ENCODE results near the gene EIF4B.
"Not testable (repeated sequence)": the region's sequence is repeated elsewhere in the genome, so short reads cannot be mapped to it uniquely, and the experiment has no call there.

The EIF4B gene

DNA sequence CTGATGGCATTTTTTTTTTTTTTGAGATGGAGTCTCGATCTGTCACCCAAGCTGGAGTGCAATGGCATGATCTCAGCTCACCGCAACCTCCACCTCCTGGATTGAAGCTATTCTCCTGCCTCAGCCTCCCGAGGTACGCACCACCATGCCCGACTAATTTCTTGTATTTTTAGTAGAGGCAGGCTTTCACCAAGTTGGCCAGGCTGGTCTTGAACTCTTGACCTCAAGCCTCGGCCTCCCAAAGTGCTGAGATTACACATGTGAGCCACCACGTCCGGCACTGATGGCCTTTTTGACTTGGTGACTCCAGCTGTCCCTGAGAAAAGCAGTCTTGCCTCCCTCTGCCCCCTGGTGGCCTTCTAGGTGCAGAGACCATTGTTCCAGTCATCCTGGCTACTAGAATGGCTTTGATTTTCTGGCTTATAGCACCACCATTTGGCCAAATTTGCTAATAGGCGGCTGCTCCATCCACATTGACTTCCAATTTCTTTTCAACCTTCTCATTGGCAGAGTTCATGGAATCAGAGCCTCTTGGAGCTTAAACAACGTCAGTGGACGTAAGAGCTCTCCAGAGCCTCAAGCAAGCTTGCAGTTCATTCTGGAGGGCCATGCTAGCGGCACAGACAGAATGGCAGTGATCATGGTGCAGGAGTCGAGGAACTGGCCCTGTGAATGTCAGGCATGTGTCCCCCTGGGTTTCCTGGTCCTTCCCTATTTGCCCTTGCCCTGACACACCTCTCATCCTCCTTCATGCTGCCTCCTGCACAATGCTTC is 25.4 kb upstream of the EIF4B start:
- DNase-seq (ENCODE audit: low spot score in 2 of 2) (peak; percentile 68 to 78), ATAC-seq (ENCODE audit: low read depth) (peak; percentile 96)
- Mint-ChIP-seq H3K9me3 (no peaks in the 10 kb centered on the region), H3K27me3 (peaks cover 35% of the 10 kb centered on the region), H3K27ac (no peak overlapping the region), H3K4me3 (no peak overlapping the region), H3K36me3 (no peaks in the 10 kb centered on the region), H3K4me1 (no peaks in the 10 kb centered on the region)

DNA sequence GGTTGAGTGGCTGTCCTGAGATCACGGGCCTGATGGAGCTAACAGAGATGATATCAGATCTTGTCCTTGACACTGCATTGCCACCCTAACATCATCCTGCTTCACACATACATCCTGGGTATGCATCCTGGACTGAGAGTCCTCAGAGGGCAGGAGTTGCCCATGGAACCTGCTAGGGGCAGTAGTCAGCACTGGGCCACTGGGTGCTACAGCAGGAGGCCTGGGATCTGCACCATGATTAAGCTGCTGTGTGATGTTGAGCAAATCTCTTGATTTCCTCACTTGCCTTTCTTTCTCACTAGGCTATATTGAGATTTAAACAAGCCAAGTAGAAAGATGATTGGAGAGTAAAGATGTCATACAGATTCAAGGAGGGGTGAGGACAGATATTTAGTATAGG is 22.1 kb upstream of the EIF4B start:
- H3K36me3 Mint-ChIP-seq: no peaks in the 10 kb centered on the region
- ATAC-seq (ENCODE audit: low read depth) (no peak), DNase-seq (ENCODE audit: low spot score in 2 of 2) (no peak)
- H3K27me3 Mint-ChIP-seq: peaks cover 19% of the 10 kb centered on the region
- no peak overlapping the region for H3K4me3 Mint-ChIP-seq
- H3K27ac Mint-ChIP-seq: no peak overlapping the region
- H3K9me3 Mint-ChIP-seq: no peaks in the 10 kb centered on the region
- no peaks in the 10 kb centered on the region for H3K4me1 Mint-ChIP-seq

DNA sequence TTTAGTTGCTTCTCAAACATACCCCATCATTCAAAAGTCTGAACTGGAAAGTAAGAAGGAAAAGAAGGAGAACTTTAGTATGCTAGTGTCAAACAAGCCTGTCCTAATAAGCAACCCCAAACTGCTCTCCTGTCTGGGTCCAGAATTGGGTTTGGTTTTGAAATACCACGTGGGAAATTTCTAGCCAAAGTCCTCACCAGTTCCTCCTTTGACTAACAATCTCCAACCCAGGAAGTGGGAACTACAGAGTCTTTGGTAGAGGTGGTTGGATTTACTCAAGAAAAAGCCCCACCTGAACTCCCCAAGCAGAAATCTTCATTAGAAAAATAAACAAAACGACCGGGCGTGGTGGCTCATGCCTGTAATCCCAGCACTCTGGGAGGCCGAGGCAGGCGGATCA is 17.4 kb upstream of the EIF4B start:
- no peak overlapping the region for H3K4me3 Mint-ChIP-seq
- H3K36me3 Mint-ChIP-seq: no peaks in the 10 kb centered on the region
- ATAC-seq (ENCODE audit: low read depth) (no peak), DNase-seq (ENCODE audit: low spot score in 2 of 2) (no peak)
- no peak overlapping the region for H3K27ac Mint-ChIP-seq
- peaks cover 8% of the 10 kb centered on the region for H3K27me3 Mint-ChIP-seq
- H3K4me1 Mint-ChIP-seq: no peaks in the 10 kb centered on the region
- H3K9me3 Mint-ChIP-seq: no peaks in the 10 kb centered on the region

DNA sequence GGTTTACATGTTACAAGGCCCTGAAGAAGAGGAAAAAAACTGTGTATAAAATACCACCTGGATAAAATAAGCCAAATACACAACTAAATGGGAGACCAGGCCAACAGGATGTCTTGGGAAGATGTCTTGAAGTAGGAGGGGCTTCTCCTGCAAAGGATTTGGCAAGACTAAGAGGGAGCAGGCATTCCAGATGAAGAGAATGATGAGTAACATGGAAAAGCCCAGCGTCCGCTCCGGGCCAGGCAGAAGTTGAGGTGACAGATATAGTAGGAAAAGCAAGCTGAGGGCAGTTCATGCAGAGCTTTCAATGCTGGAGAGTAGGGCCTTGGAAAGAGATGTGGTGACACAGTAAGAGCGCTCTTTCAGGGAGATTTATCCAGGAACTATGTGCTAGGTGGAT is 16.1 kb upstream of the EIF4B start:
- H3K4me3 Mint-ChIP-seq: no peak overlapping the region
- no peak overlapping the region for H3K27ac Mint-ChIP-seq
- no peaks in the 10 kb centered on the region for H3K36me3 Mint-ChIP-seq
- H3K9me3 Mint-ChIP-seq: no peaks in the 10 kb centered on the region
- H3K4me1 Mint-ChIP-seq: no peaks in the 10 kb centered on the region
- H3K27me3 Mint-ChIP-seq: peaks cover 2% of the 10 kb centered on the region
- no peak for DNase-seq (ENCODE audit: low spot score in 2 of 2)
- ATAC-seq (ENCODE audit: low read depth): no peak

DNA sequence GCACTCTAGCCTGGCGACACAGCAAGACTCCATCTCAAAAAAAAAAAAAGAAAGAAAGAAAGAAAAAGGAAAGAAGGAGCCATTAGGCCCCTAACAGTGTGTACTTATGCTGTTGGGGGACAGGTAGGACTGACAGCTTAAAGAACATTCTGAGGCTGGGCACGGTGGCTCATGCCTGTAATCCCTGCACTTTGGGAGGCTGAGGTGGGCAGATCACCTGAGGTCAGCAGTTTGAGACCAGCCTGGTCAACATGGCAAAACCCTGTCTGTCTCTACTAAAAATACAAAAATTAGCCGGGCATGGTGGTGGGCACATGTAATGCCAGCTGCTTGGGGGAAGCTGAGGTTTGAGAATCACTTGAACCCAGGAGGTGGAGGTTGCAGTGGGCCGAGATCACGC is 14.0 kb upstream of the EIF4B start:
- not testable (repeated sequence) for H3K9me3 Mint-ChIP-seq; H3K4me1 Mint-ChIP-seq; ATAC-seq (ENCODE audit: low read depth); H3K4me3 Mint-ChIP-seq; H3K27ac Mint-ChIP-seq; H3K36me3 Mint-ChIP-seq; DNase-seq (ENCODE audit: low spot score in 2 of 2); H3K27me3 Mint-ChIP-seq

DNA sequence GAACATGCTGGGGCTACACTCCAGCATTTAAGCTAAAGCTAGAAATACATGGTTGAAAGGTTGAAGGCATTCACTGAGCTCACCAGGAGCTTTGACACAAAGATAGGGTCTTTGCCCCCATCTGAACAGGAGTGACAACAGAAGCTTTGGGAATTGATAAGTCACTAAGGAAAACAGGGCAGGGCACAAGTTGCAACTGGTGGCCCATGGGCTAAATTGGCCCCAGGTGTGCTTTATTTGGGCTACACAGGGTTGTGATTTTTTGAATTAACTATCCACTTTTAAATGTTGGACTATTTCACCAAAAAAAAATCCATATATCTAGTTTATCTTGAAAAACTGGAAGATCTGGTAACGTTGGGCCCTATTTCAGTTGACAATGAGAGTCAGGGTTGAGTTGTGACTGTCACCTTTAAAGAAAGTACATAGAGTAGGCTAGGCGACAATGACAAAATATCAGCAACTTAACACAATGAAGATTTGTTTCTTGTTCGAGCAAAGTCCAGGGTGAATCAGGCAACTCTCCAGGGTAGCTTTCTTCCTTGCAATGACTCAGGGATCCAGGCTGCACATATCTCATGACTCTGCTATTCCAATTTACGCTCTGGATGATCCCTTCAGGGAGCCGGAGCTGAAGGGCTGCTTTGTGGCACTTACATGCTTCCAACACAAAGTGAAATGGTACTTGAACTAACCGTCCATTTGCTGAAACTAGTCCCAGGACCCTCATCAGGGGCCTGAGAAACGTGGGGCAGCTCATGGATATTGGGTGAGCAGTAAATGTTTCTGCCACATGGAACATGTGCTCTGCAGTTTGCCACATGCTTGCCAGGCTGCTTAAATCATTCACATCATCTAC is 13.3 kb upstream of the EIF4B start:
- Mint-ChIP-seq H3K27me3 (peaks cover 1% of the 10 kb centered on the region), H3K36me3 (no peaks in the 10 kb centered on the region), H3K27ac (no peak overlapping the region), H3K4me1 (no peaks in the 10 kb centered on the region), H3K9me3 (no peaks in the 10 kb centered on the region), H3K4me3 (no peak overlapping the region)
- ATAC-seq (ENCODE audit: low read depth) (no peak), DNase-seq (ENCODE audit: low spot score in 2 of 2) (no peak)

DNA sequence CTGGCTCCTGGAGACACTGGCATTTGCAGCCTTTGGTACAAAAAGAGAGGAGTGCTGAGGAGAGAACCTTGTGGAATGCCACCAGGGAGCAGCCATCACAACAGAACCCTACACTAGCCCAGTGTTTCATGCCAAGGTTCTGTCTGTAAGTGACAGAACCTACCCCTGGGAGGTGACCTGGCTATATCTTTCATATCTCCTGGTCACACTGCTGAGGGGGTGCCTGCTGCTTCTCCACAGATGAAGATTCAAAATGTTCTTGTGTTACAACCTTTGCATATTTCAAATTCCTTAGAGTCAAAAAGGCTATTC is 12.7 kb upstream of the EIF4B start:
- Mint-ChIP-seq H3K27me3 (peaks cover 1% of the 10 kb centered on the region), H3K27ac (no peak overlapping the region), H3K36me3 (no peaks in the 10 kb centered on the region), H3K9me3 (no peaks in the 10 kb centered on the region), H3K4me1 (no peaks in the 10 kb centered on the region), H3K4me3 (no peak overlapping the region)
- DNase-seq (ENCODE audit: low spot score in 2 of 2) (no peak), ATAC-seq (ENCODE audit: low read depth) (no peak)

DNA sequence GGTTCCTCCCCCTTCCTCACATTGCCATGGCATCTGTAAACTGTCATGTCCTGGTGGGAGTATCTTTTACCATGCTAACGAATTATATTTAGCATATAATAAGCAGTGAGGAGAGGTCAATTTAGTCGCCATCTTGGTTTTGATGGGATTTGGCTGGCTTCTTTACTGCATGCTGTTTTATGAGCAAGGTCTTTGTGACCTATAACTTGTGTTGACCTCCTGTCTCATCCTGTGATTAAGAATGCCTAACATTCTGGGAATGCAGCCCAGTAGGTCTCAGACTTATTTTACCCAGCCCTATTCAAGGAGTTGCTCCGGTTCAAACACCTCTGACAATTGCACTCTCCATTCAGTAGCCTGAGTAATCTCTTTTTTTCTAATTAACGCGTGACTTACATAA is 2.1 kb upstream of the EIF4B start:
- Mint-ChIP-seq H3K27ac (no peak overlapping the region), H3K9me3 (no peaks in the 10 kb centered on the region), H3K4me1 (peaks cover 15% of the 10 kb centered on the region), H3K4me3 (no peak overlapping the region), H3K36me3 (no peaks in the 10 kb centered on the region), H3K27me3 (peaks cover 3% of the 10 kb centered on the region)
- DNase-seq (ENCODE audit: low spot score in 2 of 2) (no peak), ATAC-seq (ENCODE audit: low read depth) (no peak)

DNA sequence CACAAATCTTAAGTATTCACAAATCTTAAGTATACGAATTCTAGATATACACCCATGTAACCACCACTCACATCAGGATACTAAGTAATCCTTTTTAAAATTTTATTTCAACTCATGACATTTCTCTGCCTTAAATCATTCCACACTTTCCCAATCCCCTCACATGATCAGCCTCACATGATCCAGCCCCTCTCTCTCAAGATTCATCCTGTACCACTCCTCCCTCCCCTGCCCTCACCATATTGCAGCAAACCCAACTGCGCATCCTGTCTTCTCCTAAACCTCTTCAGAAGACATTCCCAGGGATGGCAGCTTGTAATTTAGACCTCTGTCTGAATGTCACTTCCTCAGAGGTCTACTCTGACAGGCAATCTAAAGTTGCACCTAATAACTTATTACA is 1.7 kb upstream of the EIF4B start:
- H3K36me3 Mint-ChIP-seq: no peaks in the 10 kb centered on the region
- H3K4me1 Mint-ChIP-seq: peaks cover 15% of the 10 kb centered on the region
- H3K4me3 Mint-ChIP-seq: no peak overlapping the region
- peaks cover 3% of the 10 kb centered on the region for H3K27me3 Mint-ChIP-seq
- no peaks in the 10 kb centered on the region for H3K9me3 Mint-ChIP-seq
- H3K27ac Mint-ChIP-seq: no peak overlapping the region
- DNase-seq (ENCODE audit: low spot score in 2 of 2) (no peak), ATAC-seq (ENCODE audit: low read depth) (no peak)

DNA sequence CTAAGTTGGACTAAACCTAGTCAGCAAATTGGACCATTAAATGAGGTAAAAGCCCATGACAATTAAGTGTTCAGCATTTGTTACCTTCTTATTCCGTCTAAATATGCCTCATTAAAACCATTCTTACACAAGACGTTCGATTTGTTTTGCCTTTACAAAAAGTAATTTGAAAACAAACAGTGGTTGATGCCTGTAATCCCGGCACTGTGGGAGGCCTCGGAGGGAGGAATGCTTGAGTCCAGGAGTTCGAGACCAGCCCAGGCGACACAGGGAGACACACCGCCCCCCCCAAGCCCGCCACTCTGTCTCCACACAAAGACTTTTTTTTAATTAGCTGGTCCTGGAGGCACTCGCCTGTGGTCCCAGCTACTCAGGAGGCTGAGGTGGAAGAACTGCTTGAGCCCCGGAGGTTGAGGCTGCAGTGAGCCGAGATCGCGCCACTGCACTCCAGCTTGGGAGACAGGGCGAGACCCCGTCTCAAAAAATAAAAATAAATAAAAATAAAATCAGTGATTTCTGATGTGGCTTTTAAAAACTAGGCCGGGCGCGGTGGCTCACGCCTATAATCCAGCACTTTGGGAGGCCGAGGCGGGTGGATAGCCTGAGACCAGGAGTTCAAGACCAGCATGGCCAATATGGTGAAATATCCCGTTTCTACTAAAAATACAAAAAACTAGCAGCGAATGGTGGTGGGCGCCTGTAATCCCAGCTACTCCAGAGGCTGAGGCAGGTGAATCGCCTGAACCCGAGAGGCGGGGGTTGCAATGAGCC is 856 bp upstream of the EIF4B start:
- H3K4me1 Mint-ChIP-seq: peaks cover 21% of the 10 kb centered on the region

DNA sequence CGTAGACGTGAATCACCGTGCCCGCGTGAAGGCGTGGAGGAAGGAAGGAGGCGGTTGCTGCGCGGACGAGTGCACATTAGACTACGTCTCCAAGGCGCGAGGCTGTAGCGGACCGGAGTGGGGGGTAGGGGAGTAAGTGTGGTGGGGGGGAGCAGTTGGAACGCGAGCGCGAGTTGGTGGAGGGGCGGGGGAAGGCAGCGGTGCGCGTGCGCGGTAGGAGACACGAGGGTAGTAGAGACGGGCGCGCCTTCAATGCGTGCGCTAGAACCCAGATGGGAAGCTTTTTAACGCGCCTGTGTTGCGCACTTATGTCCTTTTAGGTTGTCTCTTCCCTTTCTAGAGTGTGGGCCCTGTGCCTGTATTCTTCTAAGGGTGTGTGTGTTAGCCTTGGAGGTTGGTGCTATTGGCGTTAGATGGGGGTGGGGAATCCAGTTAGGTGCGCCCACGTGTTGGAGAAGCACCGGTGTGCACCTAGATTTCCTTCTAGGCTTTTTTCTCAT is 604 bp downstream of the EIF4B start:
- Mint-ChIP-seq H3K27me3 (no peaks in the 10 kb centered on the region), H3K27ac (peak overlapping the region; percentile 97), H3K4me3 (peak overlapping the region; percentile 94), H3K9me3 (no peaks in the 10 kb centered on the region), H3K36me3 (peaks cover 3% of the 10 kb centered on the region), H3K4me1 (peaks cover 26% of the 10 kb centered on the region)
- DNase-seq (ENCODE audit: low spot score in 2 of 2): peak in 1 of 2 donors; percentile 59
- peak; percentile 18 for ATAC-seq (ENCODE audit: low read depth)

More for the DNA sequence above, 856 bp upstream of the EIF4B start:
- Mint-ChIP-seq H3K36me3 (peaks cover 1% of the 10 kb centered on the region), H3K4me3 (peak overlapping the region; percentile 94), H3K27ac (peak overlapping the region; percentile 97), H3K27me3 (peaks cover 3% of the 10 kb centered on the region), H3K9me3 (no peaks in the 10 kb centered on the region)
- ATAC-seq (ENCODE audit: low read depth) (no peak), DNase-seq (ENCODE audit: low spot score in 2 of 2) (no peak)

DNA sequence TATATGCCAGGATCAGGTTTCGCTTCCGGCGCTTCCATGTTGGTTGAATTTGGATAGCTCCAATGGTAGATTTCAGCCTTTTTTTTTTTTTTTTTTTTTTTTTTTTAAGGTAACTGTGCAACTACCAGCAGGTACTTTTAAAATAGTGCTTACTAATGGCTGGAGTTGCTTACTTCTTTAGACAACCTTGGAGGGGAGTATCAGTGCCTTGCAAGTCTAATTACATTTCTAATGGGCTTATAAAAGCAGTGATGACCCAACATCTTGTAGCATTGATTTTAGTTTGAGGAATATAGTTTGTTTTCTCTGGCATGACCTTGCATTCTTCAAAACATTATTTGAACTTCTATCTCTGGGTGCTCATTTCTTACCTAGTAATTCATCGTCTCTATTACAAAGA is 1.1 kb downstream of the EIF4B start:
- peaks cover 3% of the 10 kb centered on the region for H3K36me3 Mint-ChIP-seq
- ATAC-seq (ENCODE audit: low read depth) (no peak), DNase-seq (ENCODE audit: low spot score in 2 of 2) (no peak)
- H3K27ac Mint-ChIP-seq: peak overlapping the region; percentile 97
- peaks cover 26% of the 10 kb centered on the region for H3K4me1 Mint-ChIP-seq
- peak overlapping the region; percentile 94 for H3K4me3 Mint-ChIP-seq
- H3K9me3 Mint-ChIP-seq: no peaks in the 10 kb centered on the region
- no peaks in the 10 kb centered on the region for H3K27me3 Mint-ChIP-seq

DNA sequence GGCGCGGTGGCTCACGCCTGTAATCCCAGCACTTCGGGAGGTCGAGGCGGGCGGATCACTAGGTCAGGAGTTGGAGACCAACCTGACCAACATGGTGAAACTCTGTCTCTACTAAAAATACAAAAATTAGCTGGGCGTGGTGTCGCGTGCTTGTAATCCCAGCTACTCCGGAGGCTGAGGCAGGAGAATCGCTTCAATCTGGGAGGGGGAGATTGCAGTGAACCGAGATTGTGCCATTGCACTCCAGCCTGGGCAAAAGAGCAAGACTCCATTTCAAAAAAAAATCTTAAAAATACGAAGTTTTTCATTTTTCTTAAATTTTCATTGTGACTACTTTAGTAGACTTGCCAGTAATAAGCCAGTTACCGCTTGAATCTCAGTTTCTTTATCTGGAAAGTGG is 2.5 kb downstream of the EIF4B start:
- Mint-ChIP-seq H3K4me3 (peak overlapping the region; percentile 80), H3K4me1 (peaks cover 30% of the 10 kb centered on the region)
- not testable (repeated sequence) for DNase-seq (ENCODE audit: low spot score in 2 of 2); H3K27me3 Mint-ChIP-seq; H3K9me3 Mint-ChIP-seq; H3K36me3 Mint-ChIP-seq; ATAC-seq (ENCODE audit: low read depth); H3K27ac Mint-ChIP-seq

DNA sequence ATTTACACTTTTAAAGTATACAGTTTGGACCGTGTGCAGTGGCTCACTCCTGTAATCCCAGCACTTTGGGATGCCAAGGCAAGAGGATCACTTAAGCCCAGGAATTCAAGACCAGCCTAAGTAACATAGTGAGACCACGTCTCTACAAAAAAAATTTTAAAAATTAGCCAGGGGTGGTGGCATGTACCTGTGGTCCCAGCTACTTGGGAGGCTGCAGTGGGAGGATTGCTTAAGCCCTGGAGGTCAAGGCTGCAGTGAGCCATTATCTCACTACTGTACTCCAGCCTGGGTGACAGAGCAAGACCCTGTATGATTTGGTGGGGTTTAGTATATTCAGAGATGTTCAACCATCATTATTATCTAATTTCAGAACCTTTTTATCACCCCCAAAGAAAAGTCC is 4.7 kb downstream of the EIF4B start:
- Mint-ChIP-seq H3K4me1 (peaks cover 27% of the 10 kb centered on the region), H3K4me3 (no peak overlapping the region), H3K36me3 (peaks cover 3% of the 10 kb centered on the region), H3K27me3 (no peaks in the 10 kb centered on the region), H3K9me3 (no peaks in the 10 kb centered on the region), H3K27ac (no peak overlapping the region)
- no peak for DNase-seq (ENCODE audit: low spot score in 2 of 2)
- no peak for ATAC-seq (ENCODE audit: low read depth)

Data from memory B cell (primary cell).